C4-2B (cell line): Measurements from ENCODE around the gene C2CD5.

Experiments
- CTCF ChIP-seq: fragments of 450-650 bp; conservative IDR thresholded peaks from 2 replicates; pipeline ENCODE4 v1.5.1; 2017; ENCODE audit warnings: mild to moderate bottlenecking
- ZFX ChIP-seq: fragments of 450-650 bp; IDR thresholded peaks from 2 replicates; pipeline ENCODE4 v1.6.1; 2017

- TF ChIP-seq CTCF (no peak), ZFX (no peak)
Observed at GRCh38 chr12:22467190-22467589, 77.2 kb downstream of the C2CD5 start.
